ENCODE results near the gene IL1RL1.

DNA sequence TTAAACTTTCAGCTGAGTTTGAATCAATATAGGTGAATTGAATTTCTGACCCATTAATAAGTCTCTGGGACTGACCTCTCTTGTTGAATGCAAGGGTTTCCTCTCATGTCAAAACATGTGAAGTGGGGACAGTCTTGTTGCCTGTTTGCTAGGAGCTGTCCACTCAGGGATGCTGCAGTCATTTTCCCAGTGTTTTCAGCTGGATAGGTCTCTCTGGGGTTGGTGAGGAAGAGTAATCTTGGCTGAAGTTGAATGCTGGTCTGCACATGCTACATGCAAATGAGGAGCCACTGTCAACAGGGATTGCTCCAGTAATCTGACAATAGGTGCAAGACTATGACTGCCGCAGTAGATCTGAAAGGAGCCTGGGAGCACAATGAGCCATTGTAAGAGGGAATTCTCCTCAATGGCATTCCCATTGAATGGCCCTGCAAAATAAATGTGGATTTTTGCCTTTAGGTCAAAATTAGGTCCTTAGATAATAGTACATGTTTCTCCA, 34.1 kb upstream of the IL1RL1 start:
- TF ChIP-seq CTCF (IDR thresholded peaks at IDR 0.05; ENCODE audit: insufficient read depth, low read depth, low read length) (no peak), EZH2 (IDR thresholded peaks at IDR 0.05; ENCODE audit: insufficient read depth, low read length) (no peak)
